Measurements from ENCODE around the gene FERMT3.

DNA sequence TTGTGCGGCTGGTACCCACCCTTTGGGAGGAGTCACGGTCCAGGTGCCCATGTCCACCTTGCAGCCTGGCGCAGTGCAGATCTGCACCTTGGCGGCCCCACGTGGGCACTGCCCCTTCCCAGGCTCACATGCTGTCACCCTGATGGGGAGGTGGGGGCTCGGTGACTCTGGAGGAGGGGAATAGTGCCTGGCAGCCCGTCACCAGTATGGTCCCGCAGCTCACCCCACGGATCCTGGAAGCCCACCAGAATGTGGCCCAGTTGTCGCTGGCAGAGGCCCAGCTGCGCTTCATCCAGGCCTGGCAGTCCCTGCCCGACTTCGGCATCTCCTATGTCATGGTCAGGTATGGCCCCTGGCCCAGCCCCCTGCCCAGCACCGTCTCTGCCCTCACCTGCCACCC is 14.3 kb downstream of the FERMT3 start:
- TF ChIP-seq, protein P1, sequence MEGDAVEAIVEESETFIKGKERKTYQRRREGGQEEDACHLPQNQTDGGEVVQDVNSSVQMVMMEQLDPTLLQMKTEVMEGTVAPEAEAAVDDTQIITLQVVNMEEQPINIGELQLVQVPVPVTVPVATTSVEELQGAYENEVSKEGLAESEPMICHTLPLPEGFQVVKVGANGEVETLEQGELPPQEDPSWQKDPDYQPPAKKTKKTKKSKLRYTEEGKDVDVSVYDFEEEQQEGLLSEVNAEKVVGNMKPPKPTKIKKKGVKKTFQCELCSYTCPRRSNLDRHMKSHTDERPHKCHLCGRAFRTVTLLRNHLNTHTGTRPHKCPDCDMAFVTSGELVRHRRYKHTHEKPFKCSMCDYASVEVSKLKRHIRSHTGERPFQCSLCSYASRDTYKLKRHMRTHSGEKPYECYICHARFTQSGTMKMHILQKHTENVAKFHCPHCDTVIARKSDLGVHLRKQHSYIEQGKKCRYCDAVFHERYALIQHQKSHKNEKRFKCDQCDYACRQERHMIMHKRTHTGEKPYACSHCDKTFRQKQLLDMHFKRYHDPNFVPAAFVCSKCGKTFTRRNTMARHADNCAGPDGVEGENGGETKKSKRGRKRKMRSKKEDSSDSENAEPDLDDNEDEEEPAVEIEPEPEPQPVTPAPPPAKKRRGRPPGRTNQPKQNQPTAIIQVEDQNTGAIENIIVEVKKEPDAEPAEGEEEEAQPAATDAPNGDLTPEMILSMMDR (IDR thresholded peaks at IDR 0.05; ENCODE audit: low read length) = no peak
- TF ChIP-seq EZH2phosphoT487 (IDR thresholded peaks at IDR 0.05; ENCODE audit: low read length) = no peak

All from MM.1S (cell line).